Right atrium auricular region (tissue), 2 donors: ENCODE data around the gene CHGA. TPM values are rescaled to one million over a fixed set of nuclear protein-coding genes. Genes with fewer than 3 reads are reported as not detected.

Experiments used
- DNase-seq: peaks from one replicate; pipeline ENCODE4 v3.0.0-alpha.2; 2019; ENCODE audit warnings: low spot score
- H3K27ac ChIP-seq, 2 donors: fragments of 200-600 bp; sonication (generic); 1 replicate in 1 of 2; 2 replicates in 1 of 2; pipeline ENCODE4 v1.5.1; 2016 to 2019
- H3K27me3 ChIP-seq, 2 donors: fragments of 200-600 bp; sonication (generic); one replicate each; pipeline versions ENCODE4 v1.5.1 to v1.6.0; 2017 to 2019
- H3K36me3 ChIP-seq: fragments of 200-600 bp; sonication (generic); one replicate; pipeline ENCODE4 v1.5.1; 2016
- H3K4me1 ChIP-seq, 2 donors: fragments of 200-600 bp; sonication (generic); one replicate each; pipeline versions ENCODE4 v1.5.1 to v1.6.0; 2017 to 2019
- H3K4me3 ChIP-seq, 2 donors: fragments of 200-600 bp; sonication (generic); 1 replicate in 1 of 2; 2 replicates in 1 of 2; pipeline ENCODE4 v1.5.1; 2017 to 2019; ENCODE audit warnings: mild to moderate bottlenecking in 1 of 2, moderate library complexity in 1 of 2
- H3K9me3 ChIP-seq, 2 donors: fragments of 200-600 bp; sonication (generic); one replicate each; pipeline ENCODE4 v1.5.1; 2019
- CTCF ChIP-seq, 2 donors: fragments of 200-600 bp; sonication (generic); IDR thresholded peaks; one replicate each; pipeline ENCODE4 v1.5.1; 2019; ENCODE audit warnings: antibody characterized with exemption in 2 of 2
- total RNA-seq, 2 donors: library from RNA; depleted of rRNA; stranded (reverse); fragments of >200 nt; gene quantifications; one replicate each; pipeline ENCODE4 v1.1.0, GENCODE V29; 2016

CHGA gene
- total RNA-seq, 2 donors from 2014 or later, result not detected

DNA sequence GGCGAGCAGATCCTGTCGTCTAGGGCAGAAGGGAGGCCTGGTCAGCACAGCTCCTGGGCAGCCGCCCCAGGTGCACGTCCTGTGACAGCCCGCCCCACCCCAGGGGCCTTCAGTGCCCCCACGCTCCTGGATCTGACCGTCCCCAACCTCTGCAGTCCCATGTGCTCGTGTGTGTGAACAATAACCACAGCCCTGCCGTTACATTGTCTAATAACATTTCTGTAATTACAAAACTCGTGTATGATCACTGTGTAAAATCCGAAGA is 39.8 kb downstream of the CHGA start:
- TF ChIP-seq CTCF (IDR thresholded peaks at IDR 0.05), result no peak
- H3K9me3 ChIP-seq, result no peaks in the 10 kb centered on the region
- peaks cover 0 to 34% of the 10 kb centered on the region in 2 donors for H3K4me1 ChIP-seq
- H3K27ac ChIP-seq, result peak overlapping the region; percentile 12 to 83
- no peak overlapping the region for H3K4me3 ChIP-seq
- H3K27me3 ChIP-seq, result no peaks in the 10 kb centered on the region
- no peak for DNase-seq
- peaks cover 20% of the 10 kb centered on the region for H3K36me3 ChIP-seq

- Histone ChIP-seq H3K27ac (peak overlapping the region; percentile 71 to 83), H3K36me3 (peaks cover 12% of the 10 kb centered on the region), H3K27me3 (no peaks in the 10 kb centered on the region), H3K4me3 (no peak overlapping the region), H3K9me3 (no peaks in the 10 kb centered on the region), H3K4me1 (peaks cover 0 to 34% of the 10 kb centered on the region in 2 donors)
- DNase-seq, result no peak
- TF ChIP-seq CTCF (IDR thresholded peaks at IDR 0.05), result no peak
These were observed 40.6 kb downstream of the CHGA start for GRCh38 chr14:92963301-92964123.

DNA sequence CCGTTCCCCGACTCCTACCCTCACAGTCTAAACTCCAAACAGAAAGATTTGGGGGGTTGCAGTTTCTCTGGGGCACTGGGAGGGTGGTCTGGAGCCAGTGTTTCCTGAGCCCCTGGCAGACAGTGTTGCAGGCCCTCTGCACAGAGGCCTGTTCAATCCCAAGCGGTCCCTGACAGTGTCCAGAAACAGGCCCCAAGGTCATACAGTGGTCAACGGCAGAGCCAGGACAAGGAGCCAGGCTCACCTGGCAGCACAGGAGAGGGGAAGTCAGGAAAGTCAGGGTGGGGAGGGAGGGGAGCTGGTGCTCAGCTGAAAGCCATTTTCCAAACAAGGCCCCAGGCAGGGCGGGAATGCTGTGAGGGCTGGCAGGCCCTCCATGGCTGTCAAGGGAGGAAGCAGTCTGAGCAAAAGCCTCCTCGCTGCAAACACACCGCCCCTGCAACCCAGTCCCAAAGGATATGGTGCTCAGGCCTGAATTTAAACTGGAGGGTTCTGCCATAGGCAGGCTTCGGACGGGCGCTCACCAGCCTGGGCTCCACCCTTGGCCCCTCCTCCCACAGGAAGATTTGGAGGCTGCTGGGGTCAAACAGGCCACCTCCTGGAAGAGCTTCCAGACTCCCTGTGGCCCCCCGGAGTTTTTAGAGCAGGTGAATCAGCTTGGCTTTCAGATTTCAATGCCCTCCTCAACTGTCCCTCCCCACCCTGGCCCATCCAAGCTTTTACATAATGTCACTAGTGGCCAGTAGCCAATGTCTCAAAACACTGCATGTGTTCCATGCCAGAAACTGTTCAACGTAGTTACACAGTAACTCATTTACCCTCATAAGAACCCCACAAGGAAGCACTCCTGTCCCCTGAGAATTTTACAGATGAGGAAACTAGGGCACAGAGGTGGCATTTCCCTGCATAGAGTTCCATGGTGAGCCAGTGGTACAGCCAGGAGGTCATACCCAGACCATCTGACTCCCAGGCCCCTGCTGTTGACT is 41.5 kb downstream of the CHGA start:
- no peaks in the 10 kb centered on the region for H3K27me3 ChIP-seq
- no peak overlapping the region for H3K4me3 ChIP-seq
- no peak for TF ChIP-seq CTCF (IDR thresholded peaks at IDR 0.05)
- H3K9me3 ChIP-seq, result no peaks in the 10 kb centered on the region
- peak overlapping the region; percentile 71 to 83 for H3K27ac ChIP-seq
- H3K36me3 ChIP-seq, result peaks cover 11% of the 10 kb centered on the region
- peaks cover 0 to 25% of the 10 kb centered on the region in 2 donors for H3K4me1 ChIP-seq
- no peak for DNase-seq

DNA sequence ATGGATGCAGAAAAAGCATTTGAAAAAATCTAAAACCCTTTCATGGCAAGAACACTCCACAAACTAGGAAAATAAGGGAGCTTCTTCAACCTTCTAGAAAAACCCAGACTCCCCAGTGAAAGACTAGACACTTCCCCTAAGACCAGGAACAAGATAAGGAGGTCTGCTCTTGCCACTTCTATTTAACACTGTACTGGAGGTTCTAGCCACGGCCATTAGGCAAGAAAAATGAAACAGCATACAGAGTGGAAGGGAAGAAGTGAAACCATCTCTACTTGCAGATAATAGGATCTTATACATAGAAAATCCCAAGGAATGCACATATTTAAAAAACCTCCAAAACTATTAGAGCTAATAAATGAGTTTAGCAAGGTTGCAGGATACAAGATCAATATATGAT is 42.3 kb downstream of the CHGA start:
- H3K4me3 ChIP-seq, result no peak overlapping the region
- peaks cover 0 to 25% of the 10 kb centered on the region in 2 donors for H3K4me1 ChIP-seq
- no peak for DNase-seq
- TF ChIP-seq CTCF (IDR thresholded peaks at IDR 0.05), result no peak
- no peaks in the 10 kb centered on the region for H3K9me3 ChIP-seq
- no peaks in the 10 kb centered on the region for H3K27me3 ChIP-seq
- H3K27ac ChIP-seq, result peak overlapping the region in 1 of 2 donors; percentile 83
- H3K36me3 ChIP-seq, result peaks cover 11% of the 10 kb centered on the region

DNA sequence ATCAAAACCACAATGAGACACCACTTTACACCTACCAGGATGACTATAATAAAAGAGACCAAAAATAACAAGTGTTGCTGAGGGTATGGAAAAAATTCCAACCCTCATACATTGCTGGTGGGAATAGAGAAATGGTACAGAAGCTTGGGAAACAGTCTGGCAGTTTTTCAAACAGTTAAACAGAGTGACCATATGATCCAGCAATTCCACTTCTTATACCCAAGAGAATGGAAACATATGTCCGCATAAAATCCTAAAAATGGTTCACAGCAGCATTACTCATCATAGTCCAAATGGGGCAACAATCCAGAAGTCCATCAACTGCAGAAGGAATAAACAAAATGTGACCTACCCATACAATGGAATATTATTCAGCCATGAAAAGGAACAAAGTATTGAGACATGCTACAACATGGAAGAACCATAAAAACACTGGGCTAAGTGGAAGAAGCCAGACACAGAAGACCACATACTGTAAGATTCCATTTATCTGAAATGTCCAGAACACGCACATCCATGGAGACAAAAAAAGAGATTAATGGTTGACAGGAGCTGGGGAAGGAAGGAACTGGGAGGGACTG is 44.5 kb downstream of the CHGA start:
- no peaks in the 10 kb centered on the region for H3K36me3 ChIP-seq
- peaks cover 0 to 28% of the 10 kb centered on the region in 2 donors for H3K4me1 ChIP-seq
- H3K4me3 ChIP-seq, result no peak overlapping the region
- no peaks in the 10 kb centered on the region for H3K27me3 ChIP-seq
- H3K27ac ChIP-seq, result no peak overlapping the region
- H3K9me3 ChIP-seq, result no peaks in the 10 kb centered on the region
- DNase-seq, result no peak
- no peak for TF ChIP-seq CTCF (IDR thresholded peaks at IDR 0.05)
